Measurements from ENCODE around the gene ZNRF4. TPM values are rescaled to one million over a fixed set of nuclear protein-coding genes. Genes with fewer than 3 reads are reported as not detected.

ZNRF4 gene
- total and polyA plus RNA-seq, 10 of the 15 experiments (the other 5 are each of a cell fraction or from before 2014, with no cell fraction given) = not detected

GRCh38 chr19:5495792-5496191 lies 40.6 kb downstream of the ZNRF4 start (continued):
- TF ChIP-seq USF2 (IDR thresholded peaks at IDR 0.05; ENCODE audit: borderline replicate concordance, low read depth, low read length) (no peak), SRF (IDR thresholded peaks at IDR 0.05; ENCODE audit: low read depth in 2 of 2, low read length in 2 of 2) (no peak)

- 45% methylated on average over 5 of the region's 5 CpGs for WGBS (ENCODE audit: insufficient coverage, insufficient replicate concordance, low lambda C conversion rate, missing lambda C conversion rate)
- in situ Hi-C loops (cut with MboI) = no loop called here
- CTCF ChIA-PET = interaction anchor here (0.6 kb wide), 1 partner anchor 27 kb away, joined by 3 read pairs; no protein-coding TSS in a partner anchor
- TF ChIP-seq ATF2 (IDR thresholded peaks at IDR 0.05; ENCODE audit: low read length) (no peak), CREB1 (IDR thresholded peaks at IDR 0.05; ENCODE audit: low read depth) (no peak), EP300 (IDR thresholded peaks at IDR 0.05; ENCODE audit: borderline replicate concordance in 1 of 2, control insufficient read depth in 1 of 2, low read depth in 2 of 2, low read length in 2 of 2) (no peak), USF1 (IDR thresholded peaks at IDR 0.05; ENCODE audit: borderline replicate concordance, extremely low read length, insufficient read depth, low read depth, low read length) (no peak), HDAC6 (IDR thresholded peaks at IDR 0.05; ENCODE audit: unreplicated experiment) (no peak), BCLAF1 (IDR thresholded peaks at IDR 0.05) (no peak), BRCA1 (IDR thresholded peaks at IDR 0.05; ENCODE audit: low read depth, low read length) (no peak), E2F4 (IDR thresholded peaks at IDR 0.05; ENCODE audit: low read depth, low read length) (no peak), CREM (IDR thresholded peaks at IDR 0.05; ENCODE audit: low read depth) (no peak), POLR2A (IDR thresholded peaks at IDR 0.05; ENCODE audit: low read depth, low read length) (no peak), NFXL1 (IDR thresholded peaks at IDR 0.05; ENCODE audit: borderline replicate concordance) (no peak), ZNF274 (IDR thresholded peaks at IDR 0.05; ENCODE audit: insufficient read depth, insufficient read length) (no peak), STAT3 (IDR thresholded peaks at IDR 0.05; ENCODE audit: low read depth, low read length) (no peak), HCFC1 (IDR thresholded peaks at IDR 0.05; ENCODE audit: low read length) (no peak), SREBF1 (IDR thresholded peaks at IDR 0.05; ENCODE audit: low read length) (no peak)
These were observed 42.1 kb downstream of the ZNRF4 start for GRCh38 chr19:5497297-5497696.

More at GRCh38 chr19:5497297-5497696, 42.1 kb downstream of the ZNRF4 start:
- intact Hi-C loops (cut with micrococcal nuclease; ENCODE audit: unreplicated experiment) = no loop called here
- ChIA-PET SMC1A (ENCODE audit: uncharacterized antibody, unreplicated experiment) (no interaction called here), RAD21 (ENCODE audit: unreplicated experiment) (no interaction called here), POLR2A (no interaction called here)
- Histone ChIP-seq H3K27me3 (replicated peaks in 1 of 2; ENCODE audit: control insufficient read depth in 2 of 2, insufficient read depth in 2 of 2, low read length in 1 of 2) (peaks cover 0 to 2% of the 10 kb centered on the region in 2 experiments; a peak in 3 of 4 replicates), H2AFZ (ENCODE audit: control insufficient read depth, low read depth, low read length) (no peak overlapping the region), H3K9me3 (replicated peaks; ENCODE audit: control insufficient read depth, insufficient read depth, low read length) (no peaks in the 10 kb centered on the region; the same call in 2 of the 3 replicates), H4K20me1 (ENCODE audit: control insufficient read depth, insufficient read depth) (no peaks in the 10 kb centered on the region), H3K4me3 (no peak overlapping the region), H3K27ac (ENCODE audit: control insufficient read depth, insufficient read depth) (no peak overlapping the region), H3K9ac (ENCODE audit: control insufficient read depth, insufficient read depth, low read length) (no peak overlapping the region), H3K79me2 (ENCODE audit: control insufficient read depth, insufficient read depth, low read length) (no peaks in the 10 kb centered on the region), H3K4me2 (ENCODE audit: control insufficient read depth, insufficient read depth) (no peak overlapping the region), H3K4me1 (ENCODE audit: control insufficient read depth, insufficient read depth, low read length) (no peaks in the 10 kb centered on the region), H3K36me3 (ENCODE audit: control insufficient read depth in 2 of 2, insufficient read depth in 2 of 2, low read length in 1 of 2) (no peaks in the 10 kb centered on the region)
- ATAC-seq (no peak), FAIRE-seq (no peak), DNase-seq (ENCODE audit: low read depth, low spot score) (no peak)
- no TSS peak for BruUV-seq (replicated peaks)

Measured in GM12878 (cell line).